ENCODE results near the gene DDX6.
"Not testable (repeated sequence)": the region's sequence is repeated elsewhere in the genome, so short reads cannot be mapped to it uniquely, and the experiment has no call there.

DDX6 gene

GRCh38 chr11:118791961-118792569 is 1.1 kb upstream of the DDX6 start:
- DNase-seq (ENCODE audit: low read depth in 3 of 3) = peak in 1 of 3 experiments; percentile 35

GRCh38 chr11:118790357-118791110 is 430 bp downstream of the DDX6 start:
- DNase-seq (ENCODE audit: low read depth in 3 of 3) = peak in 2 of 3 experiments; percentile 16 to 44

- DNase-seq (ENCODE audit: low read depth in 3 of 3) = peak in 2 of 3 experiments; percentile 21 to 28
Observed at GRCh38 chr11:118789501-118790356, 1.2 kb downstream of the DDX6 start.

GRCh38 chr11:118786657-118787056 is 4.3 kb downstream of the DDX6 start:
- no peak for DNase-seq (ENCODE audit: low read depth in 3 of 3)

GRCh38 chr11:118785362-118785761 is 5.6 kb downstream of the DDX6 start:
- no peak for DNase-seq (ENCODE audit: low read depth in 3 of 3)

GRCh38 chr11:118783724-118784495 is 7.1 kb downstream of the DDX6 start:
- no peak for DNase-seq (ENCODE audit: low read depth in 3 of 3)

- DNase-seq (ENCODE audit: low read depth in 3 of 3) = not testable (repeated sequence)
Observed at GRCh38 chr11:118783324-118783723, 7.6 kb downstream of the DDX6 start.

GRCh38 chr11:118778898-118779297 is 12.1 kb downstream of the DDX6 start:
- DNase-seq (ENCODE audit: low read depth in 3 of 3) = no peak

GRCh38 chr11:118774032-118774431 is 16.9 kb downstream of the DDX6 start:
- DNase-seq (ENCODE audit: low read depth in 3 of 3) = no peak

- DNase-seq (ENCODE audit: low read depth in 3 of 3) = no peak
Observed at GRCh38 chr11:118771547-118772288, 19.2 kb downstream of the DDX6 start.

- DNase-seq (ENCODE audit: low read depth in 3 of 3) = no peak
Observed at GRCh38 chr11:118768690-118769089, 22.3 kb downstream of the DDX6 start.

GRCh38 chr11:118766035-118766434 is 24.9 kb downstream of the DDX6 start:
- DNase-seq (ENCODE audit: low read depth in 3 of 3) = no peak

- not testable (repeated sequence) for DNase-seq (ENCODE audit: low read depth in 3 of 3)
Observed at GRCh38 chr11:118765095-118765691, 25.8 kb downstream of the DDX6 start.

- no peak for DNase-seq (ENCODE audit: low read depth in 3 of 3)
Observed at GRCh38 chr11:118763041-118763440, 27.9 kb downstream of the DDX6 start.

GRCh38 chr11:118761981-118762380 is 29.0 kb downstream of the DDX6 start:
- DNase-seq (ENCODE audit: low read depth in 3 of 3) = not testable (repeated sequence)

- DNase-seq (ENCODE audit: low read depth in 3 of 3) = no peak
Observed at GRCh38 chr11:118757876-118758399, 33.0 kb downstream of the DDX6 start.

GRCh38 chr11:118752654-118753053 is 38.3 kb downstream of the DDX6 start:
- DNase-seq (ENCODE audit: low read depth in 3 of 3) = no peak

GRCh38 chr11:118749429-118749828 is 41.5 kb downstream of the DDX6 start:
- no peak for DNase-seq (ENCODE audit: low read depth in 3 of 3)

- DNase-seq (ENCODE audit: low read depth in 3 of 3) = no peak
Observed at GRCh38 chr11:118748056-118748455, 42.9 kb downstream of the DDX6 start.

- no peak for DNase-seq (ENCODE audit: low read depth in 3 of 3)
Observed at GRCh38 chr11:118746988-118747585, 43.9 kb downstream of the DDX6 start.

Measured in stimulated activated CD4-positive, alpha-beta T cell treated with anti-CD3 and anti-CD28 coated beads, TNF-alpha, amount 100 ng/mL, for 24 hours (primary cell).